GM23338 (cell line): ENCODE data around the gene SLC13A3.

Experiments
- EZH2 ChIP-seq: fragments of 200-600 bp; sonication (generic); IDR thresholded peaks from one replicate; pipeline ENCODE4 v1.8.0; 2017; ENCODE audit warnings: antibody characterized with exemption, mild to moderate bottlenecking, low read depth; ENCODE audit not compliant: unreplicated experiment
- EZH2phosphoT487 ChIP-seq: fragments of 200-600 bp; sonication (generic); IDR thresholded peaks from one replicate; pipeline ENCODE4 v1.8.1; 2018; ENCODE audit warnings: antibody characterized with exemption; ENCODE audit not compliant: unreplicated experiment
- NANOG ChIP-seq: IDR thresholded peaks from 2 replicates; pipeline ENCODE4 v1.6.1; 2016; ENCODE audit warnings: antibody characterized with exemption, borderline replicate concordance
- ZNF331 ChIP-seq: fragments of 250-450 bp; sonication (Bioruptor Pico); IDR thresholded peaks from 2 replicates; pipeline ENCODE4 v1.5.0; 2020; ENCODE audit warnings: low read depth, mild to moderate bottlenecking, moderate library complexity
- TF ChIP-seq, protein P1 (sequence below), 2 experiments: fragments of 200-600 bp in 1 of 2; sonication (generic) in 1 of 2; conservative IDR thresholded peaks; 2 replicates each; pipeline versions ENCODE4 v1.5.1 to v1.6.1; 2016 to 2017; ENCODE audit warnings: antibody characterized with exemption in 2 of 2, low read depth in 2 of 2, mild to moderate bottlenecking in 2 of 2, moderate library complexity in 1 of 2
- TF ChIP-seq, protein P2 (sequence below): fragments of 250-450 bp; sonication (Bioruptor Pico); IDR thresholded peaks from 2 replicates; pipeline ENCODE4 v1.5.0; 2020; ENCODE audit warnings: mild to moderate bottlenecking, moderate library complexity
- TF ChIP-seq, protein P3 (sequence below): IDR thresholded peaks from 2 replicates; pipeline ENCODE4 v1.6.1; 2016; ENCODE audit warnings: antibody characterized with exemption
- TF ChIP-seq, protein P4 (sequence below): IDR thresholded peaks from one replicate; pipeline ENCODE4 v1.6.1; 2018; ENCODE audit warnings: antibody characterized with exemption; ENCODE audit not compliant: unreplicated experiment

DNA sequence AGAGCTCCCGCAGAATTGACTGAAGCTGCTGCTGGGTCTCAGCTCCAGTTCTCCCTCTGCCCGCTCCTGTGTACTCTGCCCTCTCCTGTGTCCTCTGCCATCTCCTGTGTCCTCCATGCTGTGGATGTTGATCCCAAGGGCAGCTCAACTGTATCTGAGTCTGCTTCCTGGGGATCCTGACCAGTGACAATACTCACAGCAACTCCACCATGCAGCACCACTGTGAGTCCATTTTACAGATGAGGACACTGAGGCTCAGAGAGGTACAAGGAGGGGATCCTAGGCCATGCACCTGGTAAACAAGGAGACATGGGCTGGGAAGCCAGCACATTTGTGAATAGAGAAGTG, 29.4 kb upstream of the SLC13A3 start:
- TF ChIP-seq, protein P1, sequence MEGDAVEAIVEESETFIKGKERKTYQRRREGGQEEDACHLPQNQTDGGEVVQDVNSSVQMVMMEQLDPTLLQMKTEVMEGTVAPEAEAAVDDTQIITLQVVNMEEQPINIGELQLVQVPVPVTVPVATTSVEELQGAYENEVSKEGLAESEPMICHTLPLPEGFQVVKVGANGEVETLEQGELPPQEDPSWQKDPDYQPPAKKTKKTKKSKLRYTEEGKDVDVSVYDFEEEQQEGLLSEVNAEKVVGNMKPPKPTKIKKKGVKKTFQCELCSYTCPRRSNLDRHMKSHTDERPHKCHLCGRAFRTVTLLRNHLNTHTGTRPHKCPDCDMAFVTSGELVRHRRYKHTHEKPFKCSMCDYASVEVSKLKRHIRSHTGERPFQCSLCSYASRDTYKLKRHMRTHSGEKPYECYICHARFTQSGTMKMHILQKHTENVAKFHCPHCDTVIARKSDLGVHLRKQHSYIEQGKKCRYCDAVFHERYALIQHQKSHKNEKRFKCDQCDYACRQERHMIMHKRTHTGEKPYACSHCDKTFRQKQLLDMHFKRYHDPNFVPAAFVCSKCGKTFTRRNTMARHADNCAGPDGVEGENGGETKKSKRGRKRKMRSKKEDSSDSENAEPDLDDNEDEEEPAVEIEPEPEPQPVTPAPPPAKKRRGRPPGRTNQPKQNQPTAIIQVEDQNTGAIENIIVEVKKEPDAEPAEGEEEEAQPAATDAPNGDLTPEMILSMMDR (conservative IDR thresholded peaks at IDR 0.05; ENCODE audit: low read depth in 2 of 2): no peak
- no peak for TF ChIP-seq EZH2phosphoT487
- TF ChIP-seq EZH2: no peak
- no peak for TF ChIP-seq NANOG
- TF ChIP-seq, protein P2, sequence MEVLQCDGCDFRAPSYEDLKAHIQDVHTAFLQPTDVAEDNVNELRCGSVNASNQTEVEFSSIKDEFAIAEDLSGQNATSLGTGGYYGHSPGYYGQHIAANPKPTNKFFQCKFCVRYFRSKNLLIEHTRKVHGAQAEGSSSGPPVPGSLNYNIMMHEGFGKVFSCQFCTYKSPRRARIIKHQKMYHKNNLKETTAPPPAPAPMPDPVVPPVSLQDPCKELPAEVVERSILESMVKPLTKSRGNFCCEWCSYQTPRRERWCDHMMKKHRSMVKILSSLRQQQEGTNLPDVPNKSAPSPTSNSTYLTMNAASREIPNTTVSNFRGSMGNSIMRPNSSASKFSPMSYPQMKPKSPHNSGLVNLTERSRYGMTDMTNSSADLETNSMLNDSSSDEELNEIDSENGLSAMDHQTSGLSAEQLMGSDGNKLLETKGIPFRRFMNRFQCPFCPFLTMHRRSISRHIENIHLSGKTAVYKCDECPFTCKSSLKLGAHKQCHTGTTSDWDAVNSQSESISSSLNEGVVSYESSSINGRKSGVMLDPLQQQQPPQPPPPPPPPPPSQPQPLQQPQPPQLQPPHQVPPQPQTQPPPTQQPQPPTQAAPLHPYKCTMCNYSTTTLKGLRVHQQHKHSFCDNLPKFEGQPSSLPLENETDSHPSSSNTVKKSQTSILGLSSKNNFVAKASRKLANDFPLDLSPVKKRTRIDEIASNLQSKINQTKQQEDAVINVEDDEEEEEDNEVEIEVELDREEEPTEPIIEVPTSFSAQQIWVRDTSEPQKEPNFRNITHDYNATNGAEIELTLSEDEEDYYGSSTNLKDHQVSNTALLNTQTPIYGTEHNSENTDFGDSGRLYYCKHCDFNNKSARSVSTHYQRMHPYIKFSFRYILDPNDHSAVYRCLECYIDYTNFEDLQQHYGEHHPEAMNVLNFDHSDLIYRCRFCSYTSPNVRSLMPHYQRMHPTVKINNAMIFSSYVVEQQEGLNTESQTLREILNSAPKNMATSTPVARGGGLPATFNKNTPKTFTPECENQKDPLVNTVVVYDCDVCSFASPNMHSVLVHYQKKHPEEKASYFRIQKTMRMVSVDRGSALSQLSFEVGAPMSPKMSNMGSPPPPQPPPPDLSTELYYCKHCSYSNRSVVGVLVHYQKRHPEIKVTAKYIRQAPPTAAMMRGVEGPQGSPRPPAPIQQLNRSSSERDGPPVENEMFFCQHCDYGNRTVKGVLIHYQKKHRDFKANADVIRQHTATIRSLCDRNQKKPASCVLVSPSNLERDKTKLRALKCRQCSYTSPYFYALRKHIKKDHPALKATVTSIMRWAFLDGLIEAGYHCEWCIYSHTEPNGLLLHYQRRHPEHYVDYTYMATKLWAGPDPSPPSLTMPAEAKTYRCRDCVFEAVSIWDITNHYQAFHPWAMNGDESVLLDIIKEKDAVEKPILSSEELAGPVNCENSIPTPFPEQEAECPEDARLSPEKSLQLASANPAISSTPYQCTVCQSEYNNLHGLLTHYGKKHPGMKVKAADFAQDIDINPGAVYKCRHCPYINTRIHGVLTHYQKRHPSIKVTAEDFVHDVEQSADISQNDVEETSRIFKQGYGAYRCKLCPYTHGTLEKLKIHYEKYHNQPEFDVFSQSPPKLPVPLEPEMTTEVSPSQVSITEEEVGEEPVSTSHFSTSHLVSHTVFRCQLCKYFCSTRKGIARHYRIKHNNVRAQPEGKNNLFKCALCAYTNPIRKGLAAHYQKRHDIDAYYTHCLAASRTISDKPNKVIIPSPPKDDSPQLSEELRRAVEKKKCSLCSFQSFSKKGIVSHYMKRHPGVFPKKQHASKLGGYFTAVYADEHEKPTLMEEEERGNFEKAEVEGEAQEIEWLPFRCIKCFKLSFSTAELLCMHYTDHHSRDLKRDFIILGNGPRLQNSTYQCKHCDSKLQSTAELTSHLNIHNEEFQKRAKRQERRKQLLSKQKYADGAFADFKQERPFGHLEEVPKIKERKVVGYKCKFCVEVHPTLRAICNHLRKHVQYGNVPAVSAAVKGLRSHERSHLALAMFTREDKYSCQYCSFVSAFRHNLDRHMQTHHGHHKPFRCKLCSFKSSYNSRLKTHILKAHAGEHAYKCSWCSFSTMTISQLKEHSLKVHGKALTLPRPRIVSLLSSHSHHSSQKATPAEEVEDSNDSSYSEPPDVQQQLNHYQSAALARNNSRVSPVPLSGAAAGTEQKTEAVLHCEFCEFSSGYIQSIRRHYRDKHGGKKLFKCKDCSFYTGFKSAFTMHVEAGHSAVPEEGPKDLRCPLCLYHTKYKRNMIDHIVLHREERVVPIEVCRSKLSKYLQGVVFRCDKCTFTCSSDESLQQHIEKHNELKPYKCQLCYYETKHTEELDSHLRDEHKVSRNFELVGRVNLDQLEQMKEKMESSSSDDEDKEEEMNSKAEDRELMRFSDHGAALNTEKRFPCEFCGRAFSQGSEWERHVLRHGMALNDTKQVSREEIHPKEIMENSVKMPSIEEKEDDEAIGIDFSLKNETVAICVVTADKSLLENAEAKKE: no peak
- TF ChIP-seq, protein P3, sequence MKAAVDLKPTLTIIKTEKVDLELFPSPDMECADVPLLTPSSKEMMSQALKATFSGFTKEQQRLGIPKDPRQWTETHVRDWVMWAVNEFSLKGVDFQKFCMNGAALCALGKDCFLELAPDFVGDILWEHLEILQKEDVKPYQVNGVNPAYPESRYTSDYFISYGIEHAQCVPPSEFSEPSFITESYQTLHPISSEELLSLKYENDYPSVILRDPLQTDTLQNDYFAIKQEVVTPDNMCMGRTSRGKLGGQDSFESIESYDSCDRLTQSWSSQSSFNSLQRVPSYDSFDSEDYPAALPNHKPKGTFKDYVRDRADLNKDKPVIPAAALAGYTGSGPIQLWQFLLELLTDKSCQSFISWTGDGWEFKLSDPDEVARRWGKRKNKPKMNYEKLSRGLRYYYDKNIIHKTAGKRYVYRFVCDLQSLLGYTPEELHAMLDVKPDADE: no peak
- TF ChIP-seq, protein P4, sequence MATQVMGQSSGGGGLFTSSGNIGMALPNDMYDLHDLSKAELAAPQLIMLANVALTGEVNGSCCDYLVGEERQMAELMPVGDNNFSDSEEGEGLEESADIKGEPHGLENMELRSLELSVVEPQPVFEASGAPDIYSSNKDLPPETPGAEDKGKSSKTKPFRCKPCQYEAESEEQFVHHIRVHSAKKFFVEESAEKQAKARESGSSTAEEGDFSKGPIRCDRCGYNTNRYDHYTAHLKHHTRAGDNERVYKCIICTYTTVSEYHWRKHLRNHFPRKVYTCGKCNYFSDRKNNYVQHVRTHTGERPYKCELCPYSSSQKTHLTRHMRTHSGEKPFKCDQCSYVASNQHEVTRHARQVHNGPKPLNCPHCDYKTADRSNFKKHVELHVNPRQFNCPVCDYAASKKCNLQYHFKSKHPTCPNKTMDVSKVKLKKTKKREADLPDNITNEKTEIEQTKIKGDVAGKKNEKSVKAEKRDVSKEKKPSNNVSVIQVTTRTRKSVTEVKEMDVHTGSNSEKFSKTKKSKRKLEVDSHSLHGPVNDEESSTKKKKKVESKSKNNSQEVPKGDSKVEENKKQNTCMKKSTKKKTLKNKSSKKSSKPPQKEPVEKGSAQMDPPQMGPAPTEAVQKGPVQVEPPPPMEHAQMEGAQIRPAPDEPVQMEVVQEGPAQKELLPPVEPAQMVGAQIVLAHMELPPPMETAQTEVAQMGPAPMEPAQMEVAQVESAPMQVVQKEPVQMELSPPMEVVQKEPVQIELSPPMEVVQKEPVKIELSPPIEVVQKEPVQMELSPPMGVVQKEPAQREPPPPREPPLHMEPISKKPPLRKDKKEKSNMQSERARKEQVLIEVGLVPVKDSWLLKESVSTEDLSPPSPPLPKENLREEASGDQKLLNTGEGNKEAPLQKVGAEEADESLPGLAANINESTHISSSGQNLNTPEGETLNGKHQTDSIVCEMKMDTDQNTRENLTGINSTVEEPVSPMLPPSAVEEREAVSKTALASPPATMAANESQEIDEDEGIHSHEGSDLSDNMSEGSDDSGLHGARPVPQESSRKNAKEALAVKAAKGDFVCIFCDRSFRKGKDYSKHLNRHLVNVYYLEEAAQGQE: no peak
- no peak for TF ChIP-seq ZNF331 (CRISPR knock-in tag)
